Globus pallidus (tissue), 1 donor: ENCODE data around the gene NAT16.
A peak's percentile ranks its signal among the peaks of the same experiment; 100 is the strongest.
"Not testable (repeated sequence)": the region's sequence is repeated elsewhere in the genome, so short reads cannot be mapped to it uniquely, and the experiment has no call there.

Experiments
- DNase-seq: peaks from one replicate; pipeline ENCODE4 v3.0.0-alpha.2; 2015; ENCODE audit warnings: low spot score

NAT16 gene

GRCh38 chr7:101180130-101180755, at the start of gene NAT16:
Gene NAT16 (minus strand): TSS chr7:101180293. CDS start chr7:101174807, 5,486 bp downstream.
- no peak for DNase-seq

DNA sequence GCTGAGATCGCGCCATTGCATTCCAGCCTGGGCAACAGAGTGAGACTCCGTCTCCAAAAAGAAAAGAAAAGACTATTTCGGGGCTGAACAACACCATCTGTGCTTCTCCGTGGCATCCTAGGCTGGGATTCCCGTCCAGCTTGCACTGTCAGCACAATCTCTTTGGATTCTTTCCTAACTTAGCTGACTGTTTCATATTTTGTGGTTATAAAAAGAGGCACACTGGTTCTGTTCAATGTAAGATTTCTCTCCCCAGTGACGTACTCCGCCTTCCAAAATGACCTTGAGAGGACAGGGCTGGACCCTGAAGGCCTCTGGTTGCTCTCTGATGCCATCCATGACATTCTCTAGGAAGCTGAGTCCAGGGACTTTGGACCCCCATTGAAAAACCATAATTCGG, 46.6 kb upstream of the NAT16 start:
- DNase-seq = no peak

GRCh38 chr7:101225650-101226049, 45.6 kb upstream of the NAT16 start:
- no peak for DNase-seq

GRCh38 chr7:101223528-101223927, 43.4 kb upstream of the NAT16 start:
- DNase-seq = no peak

GRCh38 chr7:101222275-101222830, 42.3 kb upstream of the NAT16 start:
- DNase-seq = no peak

DNA sequence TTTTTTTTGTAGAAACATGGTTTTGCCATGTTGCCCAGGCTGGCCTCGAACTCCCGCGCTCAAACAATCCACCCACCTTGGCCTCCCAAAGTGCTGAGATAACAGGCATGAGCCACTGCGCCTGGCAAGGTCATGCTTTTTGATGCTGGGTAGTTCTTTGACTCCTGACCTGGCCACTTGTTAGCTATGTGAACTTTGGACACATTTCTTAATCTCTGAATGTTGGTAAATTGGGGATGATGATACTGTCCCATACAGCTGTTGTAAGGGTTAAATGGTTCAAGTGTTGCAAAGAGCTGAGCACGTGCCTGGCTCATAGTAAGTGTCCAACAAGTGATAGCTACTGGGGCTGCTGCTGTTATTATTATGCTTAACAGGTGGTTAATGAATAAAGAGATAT, 40.2 kb upstream of the NAT16 start:
- no peak for DNase-seq

- DNase-seq = no peak
Observed at GRCh38 chr7:101218236-101219125, 38.4 kb upstream of the NAT16 start.

- DNase-seq = peak; percentile 96
Observed at GRCh38 chr7:101217388-101218235, 37.5 kb upstream of the NAT16 start, which contains the start of the genes PLOD3 and ZNHIT1. Gene PLOD3 (minus strand): TSS chr7:101217581. CDS start chr7:101217274, 307 bp downstream. Gene ZNHIT1 (plus strand): TSS chr7:101218165. CDS start chr7:101218196, 31 bp downstream.

- no peak for DNase-seq
Observed at GRCh38 chr7:101216860-101217387, 36.8 kb upstream of the NAT16 start.

DNA sequence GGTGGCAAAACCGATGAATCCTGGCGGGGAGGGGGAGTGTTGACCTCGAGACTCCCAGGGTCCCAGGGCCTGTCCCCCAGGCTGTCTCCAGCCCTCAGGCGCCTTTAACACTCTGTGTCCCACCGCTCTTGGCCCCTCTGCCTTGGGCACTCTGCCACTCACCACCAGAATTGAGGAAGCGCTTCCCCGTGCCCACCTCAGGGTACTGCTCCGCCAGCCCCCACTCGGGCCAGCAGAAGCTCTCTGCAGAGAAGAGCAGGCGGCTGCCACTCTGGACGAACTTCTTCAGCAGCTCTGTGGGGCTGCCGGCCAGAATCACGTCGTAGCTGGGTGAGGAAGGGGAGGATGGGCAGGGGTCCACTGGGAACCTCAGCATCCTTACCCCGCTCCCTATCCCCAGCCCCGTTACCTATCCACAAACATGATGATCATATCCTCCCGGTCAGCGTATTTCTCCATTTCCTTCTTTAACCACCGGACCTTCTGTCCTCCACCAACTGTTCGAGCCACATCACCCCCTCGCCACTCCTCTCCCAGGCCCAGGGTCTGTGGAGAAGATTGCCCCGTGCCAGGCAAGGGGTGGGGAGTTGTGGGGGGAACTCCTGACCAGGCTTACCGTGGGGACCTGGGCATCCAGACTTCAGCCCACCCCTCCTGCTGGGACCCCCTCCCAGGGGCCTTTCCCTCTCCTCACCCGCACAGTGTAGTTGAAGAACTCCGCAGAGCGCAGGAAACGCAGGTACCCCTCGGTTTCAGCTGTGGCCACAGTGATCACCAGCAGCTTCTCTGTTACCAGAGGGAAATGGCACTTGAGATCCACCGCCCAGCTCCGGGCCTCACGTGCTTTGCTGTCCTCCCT, 36.1 kb upstream of the NAT16 start:
- DNase-seq = no peak

DNA sequence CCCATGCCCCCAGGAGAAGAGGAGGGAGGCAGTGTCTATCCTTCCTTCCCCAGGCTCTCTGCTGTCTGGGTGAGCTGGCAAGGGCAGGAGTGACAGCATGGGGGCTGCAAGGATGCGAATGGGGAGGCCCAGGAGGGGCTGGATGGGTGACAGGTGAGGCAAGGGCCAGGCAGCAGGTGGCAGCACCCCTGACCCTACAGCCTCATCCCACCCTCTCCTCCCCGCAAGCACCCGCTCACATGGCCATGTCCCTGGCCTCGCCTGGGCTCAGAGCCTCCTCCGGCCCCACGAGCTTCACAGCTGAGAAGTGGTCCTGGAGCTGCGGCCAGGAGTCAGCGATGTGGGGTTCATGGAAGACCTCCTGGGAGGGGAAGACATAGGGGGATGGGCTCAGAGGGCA, 31.9 kb upstream of the NAT16 start:
- DNase-seq = no peak

- DNase-seq = no peak
Observed at GRCh38 chr7:101211501-101211900, 31.4 kb upstream of the NAT16 start.

DNA sequence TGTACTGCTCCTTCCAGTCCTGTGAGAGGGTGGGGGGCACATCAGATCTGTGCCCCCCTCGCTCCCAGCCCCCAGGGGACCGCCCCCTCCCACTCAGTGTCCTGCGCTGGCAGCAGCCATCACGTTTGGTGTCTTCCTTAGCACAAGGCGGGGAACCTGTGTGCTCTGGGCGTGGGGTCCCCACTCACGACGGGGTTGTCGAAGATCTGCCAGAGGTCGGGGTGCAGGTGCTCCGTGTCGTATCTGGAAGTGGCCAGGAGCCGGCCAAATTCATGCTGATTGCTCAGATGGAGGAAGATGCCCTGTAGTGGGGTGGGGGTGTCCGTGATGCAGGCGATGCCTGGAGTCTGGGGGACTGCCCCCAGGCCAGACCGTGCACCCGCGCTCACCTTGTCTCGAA, 30.1 kb upstream of the NAT16 start:
- no peak for DNase-seq

GRCh38 chr7:101208794-101209193, 28.7 kb upstream of the NAT16 start:
- DNase-seq = no peak

DNA sequence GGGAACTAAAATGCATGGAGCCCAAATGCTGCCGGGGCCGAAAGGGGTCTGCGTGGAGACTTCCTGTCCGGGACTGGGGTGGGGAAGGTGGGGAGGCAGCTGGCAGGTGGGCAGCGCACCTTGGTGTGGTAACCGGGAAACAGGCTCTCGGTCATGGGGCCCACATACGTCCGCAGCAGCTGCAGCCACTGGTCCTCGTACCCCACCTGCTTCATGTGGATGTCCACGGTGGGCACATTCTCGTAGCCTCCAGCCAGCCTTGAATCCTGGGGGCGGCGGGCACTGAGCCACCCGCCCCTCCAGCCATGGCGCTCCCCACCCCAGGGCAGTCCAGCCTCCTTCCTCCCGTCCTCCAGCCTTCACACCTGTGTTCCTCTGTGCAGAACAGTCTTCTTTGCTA, 27.4 kb upstream of the NAT16 start:
- DNase-seq = no peak

GRCh38 chr7:101206665-101207042, 26.6 kb upstream of the NAT16 start:
- DNase-seq = no peak

GRCh38 chr7:101205901-101206664, 26.0 kb upstream of the NAT16 start:
- DNase-seq = no peak

DNA sequence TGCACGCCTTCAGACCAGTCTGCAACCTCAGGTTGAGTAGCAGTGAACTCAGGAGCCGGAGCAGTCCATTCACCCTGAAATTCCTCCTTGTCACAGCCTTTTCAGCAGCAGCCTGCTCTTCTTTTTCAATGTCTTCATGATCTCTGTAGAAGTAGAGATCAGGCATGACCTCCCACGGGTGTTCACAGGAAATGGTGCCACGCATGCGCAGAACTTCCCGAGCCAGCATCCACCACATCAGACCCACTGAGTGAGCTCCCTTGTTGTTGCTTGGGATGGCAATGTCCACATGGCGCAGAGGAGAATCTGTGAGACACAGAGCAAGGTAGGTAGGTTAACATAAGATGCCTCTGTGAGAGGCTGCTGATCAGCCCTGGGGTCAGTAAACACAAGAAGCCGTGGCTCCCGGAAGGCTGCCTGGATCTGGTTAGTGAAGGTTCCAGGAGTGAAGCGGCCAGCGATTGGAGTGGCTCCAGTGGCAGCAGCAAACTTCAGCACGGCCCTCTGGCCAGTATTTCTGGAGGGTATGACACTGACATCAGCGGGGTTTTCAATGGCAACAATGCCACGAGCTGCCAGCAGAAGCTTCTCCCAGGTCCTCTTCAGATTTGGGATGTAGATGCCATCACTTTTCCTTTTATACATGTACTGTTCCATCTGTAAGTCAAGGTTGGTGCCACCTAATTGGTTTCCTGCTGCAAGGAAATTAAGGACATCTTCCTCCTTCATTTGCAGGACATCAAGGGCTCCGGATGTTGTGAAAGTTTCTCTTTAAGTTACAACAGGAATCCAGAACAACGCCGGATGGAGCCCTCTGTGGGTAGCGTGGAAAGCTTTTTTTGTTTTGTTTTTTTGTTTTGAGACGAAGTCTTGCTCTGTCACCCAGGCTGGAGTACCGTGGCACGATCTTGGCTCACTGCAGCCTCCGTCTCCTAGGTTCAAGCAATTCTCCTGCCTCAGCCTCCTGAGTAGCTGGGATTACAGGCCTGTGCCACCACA, 23.9 kb upstream of the NAT16 start:
- not testable (repeated sequence) for DNase-seq

DNA sequence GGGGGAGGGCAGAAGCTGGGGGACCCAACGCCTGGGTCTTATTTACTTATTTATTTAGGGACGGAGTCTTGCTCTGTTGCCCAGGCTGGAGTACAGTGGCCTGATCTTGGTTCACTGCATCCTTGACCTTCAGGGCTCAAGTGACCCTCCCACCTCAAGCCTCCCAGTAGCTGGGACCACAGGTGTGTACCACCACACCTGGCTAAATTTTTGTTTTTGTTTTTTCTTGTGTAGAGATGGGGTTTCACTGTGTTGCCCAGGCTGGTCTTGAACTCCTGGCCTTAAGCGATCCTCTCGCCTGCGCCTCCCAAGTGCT, 22.5 kb upstream of the NAT16 start:
- no peak for DNase-seq
